Activated CD4-positive, alpha-beta memory T cell treated with anti-CD3 and anti-CD28 coated beads, Interleukin-2, amount 10 ng/mL, durations not matched to agents 7 days and 5 days (primary cell): ENCODE data around the gene YPEL2. TPM values are rescaled to one million over a fixed set of nuclear protein-coding genes. Genes with fewer than 3 reads are reported as not detected.

Source experiments
- CTCF ChIA-PET: fragments of 350-600 bp; sonication (Branson Sonifier 250); formaldehyde crosslinking; loops from one replicate; lab custom pipeline; 2021; ENCODE audit warnings: antibody characterized with exemption, inconsistent platforms; lab: Charles Lee
- POLR2A ChIA-PET: fragments of 350-600 bp; sonication (Branson Sonifier 250); formaldehyde crosslinking; loops from one replicate; lab custom pipeline; 2021; ENCODE audit warnings: antibody characterized with exemption; lab: Charles Lee
- DNase-seq: peaks from one replicate; pipeline ENCODE4 v3.0.0-alpha.2; 2020
- H3K27ac Mint-ChIP-seq: one replicate; pipeline ENCODE4 v1.8.0; 2021; ENCODE audit warnings: mild to moderate bottlenecking, mixed read lengths
- H3K27me3 Mint-ChIP-seq: one replicate; pipeline ENCODE4 v1.8.0; 2021; ENCODE audit warnings: mixed read lengths
- H3K36me3 Mint-ChIP-seq: one replicate; pipeline ENCODE4 v1.8.0; 2021; ENCODE audit warnings: low read depth, mixed read lengths
- H3K4me1 Mint-ChIP-seq: one replicate; pipeline ENCODE4 v1.8.0; 2021; ENCODE audit warnings: mixed read lengths
- H3K4me3 Mint-ChIP-seq: one replicate; pipeline ENCODE4 v1.8.0; 2021; ENCODE audit warnings: mild to moderate bottlenecking, mixed read lengths
- H3K9me3 Mint-ChIP-seq: one replicate; pipeline ENCODE4 v1.8.0; 2021; ENCODE audit warnings: mixed read lengths
- total RNA-seq, 2 experiments: library from RNA; stranded (reverse); gene quantifications; one replicate each; pipeline ENCODE4 v1.2.3, GENCODE V29; 2021

The YPEL2 gene
- total RNA-seq, 2 experiments from 2014 or later, result 17.1 to 18.4 TPM

- Mint-ChIP-seq H3K4me1 (peaks cover 49% of the 10 kb centered on the region), H3K27me3 (no peaks in the 10 kb centered on the region), H3K9me3 (peaks cover 6% of the 10 kb centered on the region), H3K27ac (no peak overlapping the region), H3K36me3 (peaks cover 43% of the 10 kb centered on the region), H3K4me3 (no peak overlapping the region)
- POLR2A ChIA-PET, result interaction anchor here (1.5 to 2.0 kb wide), 2 partner anchors 9 to 21 kb away, joined by 3 to 8 read pairs; no protein-coding TSS in a partner anchor
- CTCF ChIA-PET, result interaction anchor here (1.2 kb wide), 1 partner anchor 24 kb away, joined by 6 read pairs; no protein-coding TSS in a partner anchor
- DNase-seq, result peak; percentile 51
These were observed 21.8 kb downstream of the YPEL2 start for GRCh38 chr17:59353106-59353854.

DNA sequence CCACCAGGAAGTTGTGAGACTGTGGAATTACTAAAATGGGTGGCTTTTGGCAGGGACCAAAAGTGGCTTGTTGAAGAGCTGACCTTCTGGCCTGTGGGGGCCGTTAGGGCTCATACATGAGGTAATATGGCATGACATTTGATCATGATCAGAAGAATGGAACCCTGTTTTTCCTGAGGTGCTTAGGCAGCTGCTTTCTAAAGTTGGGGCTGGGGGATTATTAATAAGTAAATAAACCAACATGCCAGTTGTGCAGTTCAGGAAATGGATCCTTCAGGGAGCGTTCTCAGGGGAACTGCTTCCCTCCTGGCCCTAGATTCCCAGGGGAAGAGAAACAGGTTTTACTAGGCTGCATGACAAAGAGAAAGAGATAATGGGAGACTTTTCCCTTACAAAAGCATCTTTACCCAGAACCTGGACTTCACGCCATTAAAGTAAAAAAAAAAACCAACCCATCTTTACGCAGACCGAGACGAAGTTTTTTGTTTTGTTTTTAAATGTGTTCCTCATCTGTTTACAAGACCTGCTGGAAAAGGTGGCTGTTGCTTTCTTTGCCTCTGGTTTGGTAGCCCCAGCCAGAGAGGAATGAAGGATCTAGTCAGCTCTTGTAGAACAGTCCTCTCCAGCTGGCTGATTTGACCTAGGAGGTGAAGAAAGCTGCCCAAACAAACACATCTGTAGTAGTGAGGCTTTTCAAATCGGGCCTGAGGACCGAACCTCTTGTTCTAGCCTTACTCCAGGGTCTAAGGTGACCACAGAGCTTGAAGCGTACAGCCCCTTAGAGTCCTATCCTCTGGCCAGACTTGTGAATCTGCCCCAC, 22.7 kb downstream of the YPEL2 start:
- Mint-ChIP-seq H3K36me3 (peaks cover 44% of the 10 kb centered on the region), H3K27ac (no peak overlapping the region), H3K9me3 (peaks cover 6% of the 10 kb centered on the region), H3K27me3 (no peaks in the 10 kb centered on the region), H3K4me3 (no peak overlapping the region), H3K4me1 (peaks cover 53% of the 10 kb centered on the region)
- CTCF ChIA-PET, result interaction anchor here (1.1 to 1.2 kb wide), 2 partner anchors 25 to 87 kb away, joined by 5 to 6 read pairs; no protein-coding TSS in a partner anchor
- POLR2A ChIA-PET, result interaction anchor here (1.0 to 2.0 kb wide), 4 partner anchors 8 to 265 kb away, joined by 3 to 8 read pairs (median 4); no protein-coding TSS in a partner anchor
- no peak for DNase-seq

DNA sequence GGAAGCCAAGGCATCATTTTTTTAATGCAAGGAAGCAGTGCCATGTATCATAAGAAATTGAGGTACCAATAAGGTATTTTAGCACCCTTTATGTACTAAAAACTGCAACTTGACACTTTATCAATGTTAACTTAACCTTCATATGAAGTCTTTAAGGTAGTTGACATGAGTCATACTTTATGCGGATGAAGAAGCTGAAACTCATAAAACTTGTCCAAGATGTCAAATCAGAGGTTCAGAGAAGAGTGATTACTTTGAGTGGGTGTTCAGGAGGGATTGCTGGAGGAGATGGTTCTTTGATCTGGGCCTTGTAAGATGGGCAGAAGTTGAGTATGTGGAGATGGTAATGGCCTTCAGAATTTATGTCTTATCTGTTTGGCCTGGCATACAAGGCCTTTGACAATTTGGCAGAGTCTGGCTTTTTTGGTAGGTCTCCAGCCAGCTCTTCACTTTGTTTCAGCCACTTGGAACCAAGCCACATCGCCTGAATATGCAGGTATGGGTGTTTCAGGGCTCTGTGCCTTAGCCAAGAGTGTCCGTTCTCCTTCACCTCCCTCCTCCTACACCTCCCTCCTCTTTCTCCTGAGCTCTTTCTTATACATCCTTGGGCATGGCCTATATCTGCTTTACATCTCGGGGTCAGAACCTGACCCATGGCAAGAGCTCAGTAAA, 23.7 kb downstream of the YPEL2 start:
- H3K4me3 Mint-ChIP-seq, result no peak overlapping the region
- H3K4me1 Mint-ChIP-seq, result peaks cover 62% of the 10 kb centered on the region
- H3K36me3 Mint-ChIP-seq, result peaks cover 45% of the 10 kb centered on the region
- no peaks in the 10 kb centered on the region for H3K27me3 Mint-ChIP-seq
- no peak for DNase-seq
- ChIA-PET CTCF (interaction anchor here (1.1 to 1.2 kb wide), 2 partner anchors 86 kb away, joined by 5 read pairs; no protein-coding TSS in a partner anchor), POLR2A (interaction anchor here (0.6 to 1.2 kb wide), 7 partner anchors 9 to 264 kb away, joined by 3 to 4 read pairs (median 4); no protein-coding TSS in a partner anchor)
- H3K9me3 Mint-ChIP-seq, result peaks cover 6% of the 10 kb centered on the region
- no peak overlapping the region for H3K27ac Mint-ChIP-seq

DNA sequence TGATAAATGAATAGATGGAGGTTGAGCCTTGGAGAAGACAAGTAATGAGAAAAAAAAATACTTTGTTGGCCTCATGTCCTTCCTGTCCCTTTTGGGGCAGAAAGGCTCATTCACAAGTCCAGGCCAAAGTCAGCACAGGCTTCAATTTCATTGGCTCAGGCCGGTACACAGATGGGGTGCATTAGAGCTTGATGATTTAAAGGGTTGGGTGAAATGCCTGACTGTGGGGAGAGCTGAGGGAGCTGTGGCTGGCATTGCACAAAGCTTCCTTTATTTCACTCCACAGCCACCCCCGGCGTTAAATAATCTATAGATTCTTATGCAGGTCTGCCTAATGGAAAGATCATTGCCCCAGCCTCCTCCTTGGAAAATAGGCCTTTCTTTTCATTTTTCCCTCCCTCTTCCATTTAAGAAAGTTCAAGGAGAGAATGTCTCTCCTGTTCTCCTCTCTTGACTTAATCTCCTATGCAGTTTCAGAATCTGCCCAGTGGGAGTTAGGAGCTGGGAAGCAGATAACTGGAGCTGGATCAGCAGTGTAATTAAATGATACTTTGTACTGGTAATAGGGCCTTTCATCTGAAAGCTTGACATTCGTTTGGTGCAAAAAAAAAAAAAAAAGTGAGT, 24.4 kb downstream of the YPEL2 start:
- CTCF ChIA-PET, result interaction anchor here (0.7 to 1.2 kb wide), 2 partner anchors 81 to 85 kb away, joined by 3 to 5 read pairs; no protein-coding TSS in a partner anchor
- Mint-ChIP-seq H3K36me3 (peaks cover 49% of the 10 kb centered on the region), H3K27ac (no peak overlapping the region)

DNA sequence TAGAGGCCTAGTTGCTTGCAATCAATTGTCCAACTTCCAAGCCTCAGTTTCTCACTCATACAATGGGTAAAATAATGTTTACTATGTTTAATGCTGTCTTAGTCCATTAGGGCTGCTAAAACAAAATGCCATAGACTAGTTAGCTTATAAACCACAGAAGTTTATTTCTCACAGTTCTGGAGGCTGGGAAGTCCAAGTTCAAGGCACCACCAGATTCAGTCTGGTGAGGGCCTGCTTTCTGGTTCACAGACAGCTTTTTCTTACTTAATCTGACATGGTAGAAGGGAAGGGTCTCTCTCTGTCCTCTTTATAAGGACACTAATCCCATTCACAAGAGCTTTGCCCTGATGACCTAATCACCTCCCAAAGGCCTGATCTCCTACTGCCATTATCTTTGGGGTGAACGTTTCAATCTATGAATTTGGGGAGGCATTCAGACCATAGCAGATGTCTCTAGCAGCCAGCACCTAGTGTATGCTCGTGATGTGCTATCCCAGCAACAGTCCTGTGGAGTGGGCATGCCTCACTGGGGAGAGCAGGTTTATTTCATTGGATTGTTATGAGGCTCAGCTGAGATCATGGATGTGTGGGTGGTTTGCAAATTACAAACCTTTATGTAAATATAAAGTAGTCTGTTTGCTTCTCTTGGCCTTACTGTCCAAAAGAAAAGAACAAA, 25.2 kb downstream of the YPEL2 start:
- ChIA-PET CTCF (interaction anchor here (1.2 to 1.6 kb wide), 2 partner anchors 8 to 85 kb away, joined by 4 to 5 read pairs; no protein-coding TSS in a partner anchor), POLR2A (interaction anchor here (1.5 kb wide), 1 partner anchor 13 kb away, joined by 3 read pairs; no protein-coding TSS in a partner anchor)
- H3K36me3 Mint-ChIP-seq, result peaks cover 49% of the 10 kb centered on the region
- H3K4me3 Mint-ChIP-seq, result no peak overlapping the region
- no peak for DNase-seq
- peaks cover 6% of the 10 kb centered on the region for H3K9me3 Mint-ChIP-seq
- no peak overlapping the region for H3K27ac Mint-ChIP-seq
- H3K4me1 Mint-ChIP-seq, result peaks cover 74% of the 10 kb centered on the region
- H3K27me3 Mint-ChIP-seq, result no peaks in the 10 kb centered on the region

More for the DNA sequence above, 24.4 kb downstream of the YPEL2 start:
- peaks cover 6% of the 10 kb centered on the region for H3K9me3 Mint-ChIP-seq
- H3K4me3 Mint-ChIP-seq, result no peak overlapping the region
- H3K4me1 Mint-ChIP-seq, result peaks cover 69% of the 10 kb centered on the region
- POLR2A ChIA-PET, result interaction anchor here (0.6 to 1.2 kb wide), 5 partner anchors 10 to 74 kb away, joined by 3 to 4 read pairs (median 4); no protein-coding TSS in a partner anchor
- DNase-seq, result no peak
- no peaks in the 10 kb centered on the region for H3K27me3 Mint-ChIP-seq

DNA sequence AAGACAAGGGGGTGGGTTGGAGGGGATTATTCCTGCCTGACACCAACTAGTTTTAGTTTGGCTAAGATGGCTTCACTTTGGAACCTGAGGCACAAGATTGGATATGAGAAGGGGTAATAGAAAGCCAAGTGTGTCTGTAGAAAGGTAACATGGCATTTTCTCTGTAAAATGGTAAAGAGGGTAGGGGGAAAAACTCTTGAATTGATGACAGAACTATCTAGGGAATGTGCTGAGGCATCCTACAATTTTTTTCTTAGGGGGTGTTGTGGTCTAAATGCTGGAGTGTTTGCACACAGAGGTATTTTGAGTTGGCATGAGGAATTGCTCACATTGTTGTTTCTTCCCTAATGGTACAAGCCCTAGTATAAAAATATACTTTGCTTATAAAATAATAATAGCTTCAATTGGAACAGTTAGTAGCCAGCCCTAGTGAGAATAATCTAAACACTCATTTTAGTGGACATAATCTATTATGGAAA, 25.8 kb downstream of the YPEL2 start:
- CTCF ChIA-PET, result interaction anchor here (1.6 kb wide), 1 partner anchor 9 kb away, joined by 4 read pairs; no protein-coding TSS in a partner anchor
- Mint-ChIP-seq H3K36me3 (peaks cover 49% of the 10 kb centered on the region), H3K27ac (no peak overlapping the region), H3K27me3 (no peaks in the 10 kb centered on the region), H3K4me1 (peaks cover 74% of the 10 kb centered on the region), H3K9me3 (peaks cover 6% of the 10 kb centered on the region), H3K4me3 (no peak overlapping the region)
- DNase-seq, result no peak
- POLR2A ChIA-PET, result interaction anchor here (1.5 kb wide), 1 partner anchor 14 kb away, joined by 3 read pairs; no protein-coding TSS in a partner anchor

- CTCF ChIA-PET, result interaction anchor here (1.6 kb wide), 1 partner anchor 9 kb away, joined by 4 read pairs; no protein-coding TSS in a partner anchor
- H3K36me3 Mint-ChIP-seq, result peaks cover 49% of the 10 kb centered on the region
These were observed 26.5 kb downstream of the YPEL2 start for GRCh38 chr17:59357929-59358328.

GRCh38 chr17:59361386-59361785, 29.9 kb downstream of the YPEL2 start:
- CTCF ChIA-PET, result interaction anchor here (1.0 to 2.0 kb wide), 4 partner anchors 29 to 77 kb away, joined by 4 to 14 read pairs (median 10); no protein-coding TSS in a partner anchor
- H3K9me3 Mint-ChIP-seq, result peaks cover 6% of the 10 kb centered on the region
- DNase-seq, result no peak

More at GRCh38 chr17:59357929-59358328, 26.5 kb downstream of the YPEL2 start:
- no peak for DNase-seq
- POLR2A ChIA-PET, result interaction anchor here (1.5 kb wide), 1 partner anchor 15 kb away, joined by 3 read pairs; no protein-coding TSS in a partner anchor
- no peak overlapping the region for H3K4me3 Mint-ChIP-seq
- H3K27ac Mint-ChIP-seq, result peak overlapping the region; percentile 24
- no peaks in the 10 kb centered on the region for H3K27me3 Mint-ChIP-seq
- H3K4me1 Mint-ChIP-seq, result peaks cover 73% of the 10 kb centered on the region
- H3K9me3 Mint-ChIP-seq, result peaks cover 6% of the 10 kb centered on the region

GRCh38 chr17:59361916-59362810, 30.7 kb downstream of the YPEL2 start:
- peaks cover 2% of the 10 kb centered on the region for H3K9me3 Mint-ChIP-seq
- peaks cover 83% of the 10 kb centered on the region for H3K4me1 Mint-ChIP-seq
- CTCF ChIA-PET, result interaction anchor here (0.6 to 2.0 kb wide), 7 partner anchors 30 to 198 kb away, joined by 4 to 14 read pairs (median 4); no protein-coding TSS in a partner anchor
- H3K36me3 Mint-ChIP-seq, result peaks cover 22% of the 10 kb centered on the region
- no peaks in the 10 kb centered on the region for H3K27me3 Mint-ChIP-seq
- peak overlapping the region; percentile 64 for H3K4me3 Mint-ChIP-seq
- DNase-seq, result peak; percentile 62
- POLR2A ChIA-PET, result interaction anchor here (0.8 to 3.8 kb wide), 20 partner anchors 9 to 730 kb away, joined by 3 to 39 read pairs (median 8); partner anchors contain the start of genes CLTC and YPEL2
- H3K27ac Mint-ChIP-seq, result peak overlapping the region; percentile 97

More at GRCh38 chr17:59361386-59361785, 29.9 kb downstream of the YPEL2 start:
- H3K27ac Mint-ChIP-seq, result peak overlapping the region; percentile 97
- peaks cover 78% of the 10 kb centered on the region for H3K4me1 Mint-ChIP-seq
- H3K27me3 Mint-ChIP-seq, result no peaks in the 10 kb centered on the region
- POLR2A ChIA-PET, result interaction anchor here (0.7 to 3.8 kb wide), 14 partner anchors 8 to 729 kb away, joined by 3 to 39 read pairs (median 9); partner anchors contain the start of genes CLTC, SKA2 and YPEL2
- H3K4me3 Mint-ChIP-seq, result peak overlapping the region; percentile 64
- H3K36me3 Mint-ChIP-seq, result peaks cover 28% of the 10 kb centered on the region

- Mint-ChIP-seq H3K36me3 (peaks cover 23% of the 10 kb centered on the region), H3K27me3 (no peaks in the 10 kb centered on the region), H3K4me3 (peak overlapping the region; percentile 64), H3K9me3 (peaks cover 2% of the 10 kb centered on the region), H3K4me1 (peaks cover 86% of the 10 kb centered on the region), H3K27ac (peak overlapping the region; percentile 97)
- POLR2A ChIA-PET, result interaction anchor here (0.8 to 3.8 kb wide), 19 partner anchors 8 to 257 kb away, joined by 3 to 39 read pairs (median 8); partner anchors contain the start of genes CLTC and YPEL2
- DNase-seq, result no peak
- CTCF ChIA-PET, result interaction anchor here (0.6 to 2.0 kb wide), 6 partner anchors 33 to 197 kb away, joined by 4 to 14 read pairs (median 4); no protein-coding TSS in a partner anchor
These were observed 31.4 kb downstream of the YPEL2 start for GRCh38 chr17:59362811-59363205.
